SK-N-SH (cell line): ENCODE results near the gene ETV3.

Experiments
- EZH2phosphoT487 ChIP-seq: fragments of 200-600 bp; sonication (generic); IDR thresholded peaks from 2 replicates; pipeline ENCODE4 v1.6.1; 2017; ENCODE audit warnings: low read depth, mixed run types, mild to moderate bottlenecking, antibody characterized with exemption, moderate library complexity, borderline replicate concordance
- NFIC ChIP-seq: IDR thresholded peaks from 2 replicates; pipeline ENCODE4 v1.4.0; 2012; ENCODE audit warnings: borderline replicate concordance
- POLR2AphosphoS5 ChIP-seq: IDR thresholded peaks from 2 replicates; pipeline ENCODE4 v1.6.1; 2012; ENCODE audit warnings: low read depth, low read length
- RXRA ChIP-seq: IDR thresholded peaks from 2 replicates; pipeline ENCODE4 v1.4.0; 2012; ENCODE audit warnings: low read depth, mild to moderate bottlenecking, borderline replicate concordance
- SMC3 ChIP-seq: IDR thresholded peaks from 2 replicates; pipeline ENCODE4 v1.6.1; 2012; ENCODE audit warnings: low read depth, low read length, improper control_type of control experiment
- TF ChIP-seq, protein P1 (sequence below): fragments of 200-600 bp; sonication (generic); IDR thresholded peaks from 2 replicates; pipeline ENCODE4 v1.6.1; 2017; ENCODE audit warnings: antibody characterized with exemption, mild to moderate bottlenecking, moderate library complexity
- TF ChIP-seq, protein P2 (sequence below): IDR thresholded peaks from 2 replicates; pipeline ENCODE4 v1.6.1; 2012; ENCODE audit warnings: mild to moderate bottlenecking, low read depth, low read length, moderate library complexity

DNA sequence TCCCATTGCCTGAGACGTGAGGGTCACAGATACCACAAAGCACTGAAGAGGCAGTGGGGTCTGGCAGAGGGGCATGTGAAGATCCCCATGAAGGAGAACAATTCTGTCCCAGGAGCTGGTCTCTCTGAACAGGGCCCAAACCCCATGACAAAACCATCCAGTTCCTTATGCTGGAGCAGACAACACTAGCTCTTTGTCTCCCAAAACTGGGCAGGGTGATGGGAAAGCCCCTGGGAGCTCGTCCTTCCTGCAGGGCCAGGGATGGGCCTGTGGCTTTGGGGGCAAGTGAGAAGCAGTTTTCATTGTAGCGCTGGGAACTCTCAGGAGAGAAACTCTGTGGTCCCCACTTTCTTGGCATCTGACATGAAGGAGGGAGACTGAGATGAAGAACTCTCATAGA lies 47.4 kb downstream of the ETV3 start:
- TF ChIP-seq POLR2AphosphoS5 = no peak
- TF ChIP-seq, protein P1, sequence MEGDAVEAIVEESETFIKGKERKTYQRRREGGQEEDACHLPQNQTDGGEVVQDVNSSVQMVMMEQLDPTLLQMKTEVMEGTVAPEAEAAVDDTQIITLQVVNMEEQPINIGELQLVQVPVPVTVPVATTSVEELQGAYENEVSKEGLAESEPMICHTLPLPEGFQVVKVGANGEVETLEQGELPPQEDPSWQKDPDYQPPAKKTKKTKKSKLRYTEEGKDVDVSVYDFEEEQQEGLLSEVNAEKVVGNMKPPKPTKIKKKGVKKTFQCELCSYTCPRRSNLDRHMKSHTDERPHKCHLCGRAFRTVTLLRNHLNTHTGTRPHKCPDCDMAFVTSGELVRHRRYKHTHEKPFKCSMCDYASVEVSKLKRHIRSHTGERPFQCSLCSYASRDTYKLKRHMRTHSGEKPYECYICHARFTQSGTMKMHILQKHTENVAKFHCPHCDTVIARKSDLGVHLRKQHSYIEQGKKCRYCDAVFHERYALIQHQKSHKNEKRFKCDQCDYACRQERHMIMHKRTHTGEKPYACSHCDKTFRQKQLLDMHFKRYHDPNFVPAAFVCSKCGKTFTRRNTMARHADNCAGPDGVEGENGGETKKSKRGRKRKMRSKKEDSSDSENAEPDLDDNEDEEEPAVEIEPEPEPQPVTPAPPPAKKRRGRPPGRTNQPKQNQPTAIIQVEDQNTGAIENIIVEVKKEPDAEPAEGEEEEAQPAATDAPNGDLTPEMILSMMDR = no peak
- no peak for TF ChIP-seq NFIC
- TF ChIP-seq RXRA = no peak
- TF ChIP-seq, protein P2, sequence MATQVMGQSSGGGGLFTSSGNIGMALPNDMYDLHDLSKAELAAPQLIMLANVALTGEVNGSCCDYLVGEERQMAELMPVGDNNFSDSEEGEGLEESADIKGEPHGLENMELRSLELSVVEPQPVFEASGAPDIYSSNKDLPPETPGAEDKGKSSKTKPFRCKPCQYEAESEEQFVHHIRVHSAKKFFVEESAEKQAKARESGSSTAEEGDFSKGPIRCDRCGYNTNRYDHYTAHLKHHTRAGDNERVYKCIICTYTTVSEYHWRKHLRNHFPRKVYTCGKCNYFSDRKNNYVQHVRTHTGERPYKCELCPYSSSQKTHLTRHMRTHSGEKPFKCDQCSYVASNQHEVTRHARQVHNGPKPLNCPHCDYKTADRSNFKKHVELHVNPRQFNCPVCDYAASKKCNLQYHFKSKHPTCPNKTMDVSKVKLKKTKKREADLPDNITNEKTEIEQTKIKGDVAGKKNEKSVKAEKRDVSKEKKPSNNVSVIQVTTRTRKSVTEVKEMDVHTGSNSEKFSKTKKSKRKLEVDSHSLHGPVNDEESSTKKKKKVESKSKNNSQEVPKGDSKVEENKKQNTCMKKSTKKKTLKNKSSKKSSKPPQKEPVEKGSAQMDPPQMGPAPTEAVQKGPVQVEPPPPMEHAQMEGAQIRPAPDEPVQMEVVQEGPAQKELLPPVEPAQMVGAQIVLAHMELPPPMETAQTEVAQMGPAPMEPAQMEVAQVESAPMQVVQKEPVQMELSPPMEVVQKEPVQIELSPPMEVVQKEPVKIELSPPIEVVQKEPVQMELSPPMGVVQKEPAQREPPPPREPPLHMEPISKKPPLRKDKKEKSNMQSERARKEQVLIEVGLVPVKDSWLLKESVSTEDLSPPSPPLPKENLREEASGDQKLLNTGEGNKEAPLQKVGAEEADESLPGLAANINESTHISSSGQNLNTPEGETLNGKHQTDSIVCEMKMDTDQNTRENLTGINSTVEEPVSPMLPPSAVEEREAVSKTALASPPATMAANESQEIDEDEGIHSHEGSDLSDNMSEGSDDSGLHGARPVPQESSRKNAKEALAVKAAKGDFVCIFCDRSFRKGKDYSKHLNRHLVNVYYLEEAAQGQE = no peak
- TF ChIP-seq SMC3 = no peak
- TF ChIP-seq EZH2phosphoT487 = no peak
